GM10266 (cell line): ENCODE measurements around the gene LHX3.

Source experiments
- DNase-seq: peaks from one replicate; pipeline ENCODE4 v3.0.0; 2012; ENCODE audit errors: extremely low spot score
- TF ChIP-seq, protein P1 (sequence below): IDR thresholded peaks from 2 replicates; pipeline ENCODE4 v1.5.1; 2012; ENCODE audit warnings: mild to moderate bottlenecking, low read depth; ENCODE audit not compliant: control insufficient read depth, insufficient read depth; ENCODE audit errors: missing control alignments

Gene LHX3

DNA sequence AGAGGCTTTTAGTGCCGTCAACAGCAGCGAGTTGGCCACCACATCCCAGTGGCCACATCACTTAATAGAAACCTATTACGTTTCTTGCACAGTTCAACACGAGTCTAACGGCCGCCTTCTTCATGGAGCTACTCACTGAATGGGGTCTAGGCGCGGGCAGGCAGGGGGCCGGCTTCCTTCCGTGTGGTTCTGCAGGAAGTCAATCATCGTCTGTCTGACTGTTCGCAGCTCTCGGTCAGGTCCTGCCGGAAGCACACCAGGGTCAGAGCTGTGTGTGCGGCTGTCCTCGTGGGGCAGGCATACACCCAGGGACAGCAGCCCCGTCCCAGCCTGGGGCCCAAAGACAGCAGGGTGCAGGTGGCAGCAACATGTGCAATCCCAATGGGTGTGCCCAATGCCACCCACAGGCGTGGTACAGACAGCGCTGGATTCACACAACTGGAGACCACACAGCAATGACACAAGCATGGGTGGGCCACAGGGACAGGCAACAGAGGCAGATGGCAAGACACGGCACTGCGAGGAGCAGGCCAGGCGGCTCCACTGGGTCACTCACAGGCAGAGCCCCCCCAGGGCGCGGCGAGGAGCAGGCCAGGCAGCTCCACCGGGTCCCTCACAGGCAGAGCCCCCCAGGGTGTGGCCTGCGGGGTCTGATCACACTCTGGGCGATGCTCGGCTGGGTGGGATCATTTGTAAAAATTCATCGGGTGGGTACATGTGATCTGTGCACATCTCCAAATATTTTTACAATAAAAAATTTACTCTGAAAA lies 19.1 kb upstream of the LHX3 start:
- TF ChIP-seq, protein P1, sequence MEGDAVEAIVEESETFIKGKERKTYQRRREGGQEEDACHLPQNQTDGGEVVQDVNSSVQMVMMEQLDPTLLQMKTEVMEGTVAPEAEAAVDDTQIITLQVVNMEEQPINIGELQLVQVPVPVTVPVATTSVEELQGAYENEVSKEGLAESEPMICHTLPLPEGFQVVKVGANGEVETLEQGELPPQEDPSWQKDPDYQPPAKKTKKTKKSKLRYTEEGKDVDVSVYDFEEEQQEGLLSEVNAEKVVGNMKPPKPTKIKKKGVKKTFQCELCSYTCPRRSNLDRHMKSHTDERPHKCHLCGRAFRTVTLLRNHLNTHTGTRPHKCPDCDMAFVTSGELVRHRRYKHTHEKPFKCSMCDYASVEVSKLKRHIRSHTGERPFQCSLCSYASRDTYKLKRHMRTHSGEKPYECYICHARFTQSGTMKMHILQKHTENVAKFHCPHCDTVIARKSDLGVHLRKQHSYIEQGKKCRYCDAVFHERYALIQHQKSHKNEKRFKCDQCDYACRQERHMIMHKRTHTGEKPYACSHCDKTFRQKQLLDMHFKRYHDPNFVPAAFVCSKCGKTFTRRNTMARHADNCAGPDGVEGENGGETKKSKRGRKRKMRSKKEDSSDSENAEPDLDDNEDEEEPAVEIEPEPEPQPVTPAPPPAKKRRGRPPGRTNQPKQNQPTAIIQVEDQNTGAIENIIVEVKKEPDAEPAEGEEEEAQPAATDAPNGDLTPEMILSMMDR: no peak
- no peak for DNase-seq

DNA sequence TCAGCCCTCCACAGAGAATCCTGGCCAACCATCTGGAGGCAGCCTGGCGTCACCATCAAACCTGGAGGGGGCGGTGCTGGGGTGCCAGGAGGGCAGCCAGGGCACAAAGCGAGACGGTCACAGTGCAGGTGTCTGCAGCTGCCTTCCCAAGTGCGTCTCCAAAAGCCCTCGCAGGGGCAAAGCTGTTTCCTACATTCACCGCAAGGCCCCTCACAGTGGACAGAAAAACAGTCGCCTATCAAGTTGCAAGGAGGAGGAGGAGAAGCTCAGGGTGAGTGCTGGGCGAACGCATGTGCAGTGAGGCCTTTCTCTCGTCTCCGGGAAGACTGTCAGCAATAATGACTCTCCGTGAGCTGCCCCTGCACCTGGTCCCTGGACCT lies 18.0 kb upstream of the LHX3 start:
- DNase-seq: no peak
- TF ChIP-seq, protein P1: no peak

DNA sequence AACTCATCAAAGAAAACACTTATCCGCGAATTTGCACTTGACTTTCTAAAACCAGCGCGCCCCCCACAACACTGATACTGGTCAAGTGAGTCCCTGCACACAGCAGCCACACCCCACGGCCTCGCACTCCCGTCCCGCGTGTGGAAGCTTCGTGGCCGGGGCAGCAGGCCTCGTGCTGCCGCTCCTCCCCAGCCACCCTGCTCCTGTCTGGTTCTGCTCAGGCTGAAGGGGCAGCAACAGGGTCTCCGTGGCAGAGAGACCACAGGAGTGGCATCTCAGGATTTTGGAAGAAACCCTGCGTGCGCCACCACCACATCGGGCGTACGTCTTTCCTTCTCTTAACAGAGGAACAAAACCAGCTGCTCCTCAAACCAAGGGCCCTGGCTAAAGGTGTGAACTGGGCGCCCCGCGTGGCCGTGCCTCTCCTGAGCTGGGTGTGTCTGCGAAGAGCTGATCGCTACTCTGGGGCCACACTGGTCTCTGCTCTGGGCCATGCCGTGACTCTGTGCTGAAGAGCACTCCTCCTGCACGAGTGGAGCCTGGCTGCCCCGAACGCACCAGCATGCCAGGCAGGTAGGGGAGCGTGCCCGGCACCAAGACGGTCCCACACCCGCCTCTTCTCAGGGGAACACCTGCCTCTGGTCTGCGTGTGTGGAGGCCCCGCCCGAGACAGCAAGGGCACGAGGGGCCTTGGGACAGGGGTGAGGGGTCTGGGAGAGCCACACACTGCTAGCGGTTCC lies 17.4 kb upstream of the LHX3 start:
- TF ChIP-seq, protein P1: no peak

DNA sequence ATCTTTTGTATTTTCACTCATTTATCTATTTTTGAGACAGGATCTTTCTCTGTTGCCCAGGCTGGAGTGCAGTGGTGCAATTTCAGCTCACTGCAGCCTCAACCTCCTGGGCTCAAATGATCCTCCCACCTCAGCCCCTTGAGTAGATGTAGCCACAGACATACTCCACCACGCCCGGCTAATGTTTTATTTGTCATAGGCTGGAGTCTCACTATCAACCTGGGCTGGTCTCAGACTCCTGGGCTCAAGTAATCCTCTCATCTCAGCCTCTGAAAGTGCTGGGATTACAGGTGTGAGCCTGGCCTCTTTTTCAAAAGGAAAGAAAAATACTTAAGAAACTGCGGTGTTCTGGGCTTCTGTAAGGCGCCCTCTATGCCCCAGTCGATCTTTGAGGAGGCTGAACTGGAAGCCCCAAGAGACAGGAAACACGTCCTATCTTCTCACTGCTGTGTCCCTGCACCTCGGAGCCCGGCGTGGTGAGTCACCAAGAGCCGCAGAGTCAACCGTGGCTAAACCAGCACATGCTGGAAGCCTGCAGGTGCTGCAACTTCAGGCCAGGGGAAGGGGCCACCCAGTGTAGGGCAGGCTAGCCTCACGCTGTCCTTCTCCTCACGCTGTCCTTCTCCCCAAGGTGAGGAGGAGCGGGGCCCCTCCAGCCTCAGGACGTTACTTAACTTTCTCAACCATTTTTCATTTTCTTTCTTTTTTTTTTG lies 15.2 kb upstream of the LHX3 start:
- TF ChIP-seq, protein P1: no peak
- no peak for DNase-seq

More for the DNA sequence above, 17.4 kb upstream of the LHX3 start:
- DNase-seq: no peak

DNA sequence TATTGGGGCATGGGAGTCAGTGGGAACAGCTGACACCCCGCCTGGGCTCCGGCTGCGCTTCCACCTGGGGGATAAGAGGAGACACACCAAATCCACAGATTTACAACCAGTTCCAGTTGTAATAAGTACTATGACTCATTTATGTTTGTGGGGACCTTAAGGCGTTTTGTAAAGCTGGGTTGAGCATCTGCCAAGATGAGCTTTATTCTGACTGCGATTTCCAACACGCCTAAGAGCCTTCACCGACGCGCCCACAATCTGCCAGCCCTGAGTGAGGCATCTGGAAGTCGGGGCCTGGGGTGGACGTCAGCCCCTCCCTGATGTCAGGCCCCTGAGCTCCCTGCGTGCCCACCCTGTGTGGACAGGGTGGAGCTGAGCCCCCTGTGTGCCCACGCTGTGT lies 14.3 kb upstream of the LHX3 start:
- no peak for DNase-seq
- TF ChIP-seq, protein P1: no peak

DNA sequence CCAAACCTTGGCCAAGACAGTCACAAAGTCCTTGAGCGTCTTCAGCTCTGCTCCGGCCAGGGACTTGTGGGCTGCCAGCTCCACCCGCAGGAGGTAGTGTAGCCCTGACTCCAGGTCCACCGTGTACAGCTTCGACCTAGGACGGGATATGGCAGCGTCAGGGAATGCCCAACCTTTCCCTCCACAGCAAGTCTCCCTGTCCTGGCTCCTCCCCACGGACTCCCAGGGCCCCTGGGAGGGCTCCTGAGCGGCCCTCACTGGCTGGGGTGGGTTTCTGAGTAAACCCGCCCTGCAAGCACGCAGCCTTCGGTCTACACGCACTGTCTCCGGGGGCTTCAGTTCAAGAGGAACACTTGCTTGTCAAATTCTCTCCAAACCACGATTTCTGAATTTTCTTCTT lies 13.7 kb upstream of the LHX3 start:
- DNase-seq: no peak

More for the DNA sequence above, 13.7 kb upstream of the LHX3 start:
- TF ChIP-seq, protein P1: no peak
